ENCODE data around the gene LETM1.

Gene LETM1

GRCh38 chr4:1833307-1834046 lies 22.5 kb downstream of the LETM1 start:
- peaks cover 7 to 10% of the 10 kb centered on the region in 2 donors for H3K9me3 ChIP-seq (replicated peaks in 1 of 2; ENCODE audit: control insufficient read depth in 2 of 2, insufficient read depth in 1 of 2, low read depth in 1 of 2, low read length in 2 of 2)
- no CpG with 5 or more reads among the region's 14 CpGs for WGBS, 2 donors (ENCODE audit: extremely low coverage in 2 of 2, insufficient read length in 2 of 2, insufficient replicate concordance in 1 of 2)
- no peak overlapping the region for H2BK120ac ChIP-seq (ENCODE audit: low read depth, low read length)
- no peak overlapping the region for H4K91ac ChIP-seq (ENCODE audit: low read depth, low read length, poor library complexity)
- no peak for DNase-seq (ENCODE audit: low spot score)
- no peak overlapping the region for H3K4me3 ChIP-seq (ENCODE audit: low read length in 2 of 2)
- H3K27ac ChIP-seq (replicated peaks; ENCODE audit: low read length) = no peak overlapping the region
- H3K4ac ChIP-seq (ENCODE audit: low read length) = no peak overlapping the region
- no peaks in the 10 kb centered on the region for H3K79me1 ChIP-seq (ENCODE audit: low read depth, low read length)
- H4K8ac ChIP-seq (ENCODE audit: low read depth, low read length) = no peak overlapping the region
- H2BK15ac ChIP-seq (ENCODE audit: low read length) = peak overlapping the region; percentile 55
- H3K27me3 ChIP-seq (ENCODE audit: control insufficient read depth in 3 of 3, insufficient read depth in 3 of 3, low read depth in 1 of 3, low read length in 3 of 3) = no peaks in the 10 kb centered on the region
- H3K23ac ChIP-seq (ENCODE audit: low read depth, low read length, poor library complexity) = peak overlapping the region; percentile 83
- H2AFZ ChIP-seq (ENCODE audit: low read length) = no peak overlapping the region
- H3K9ac ChIP-seq (ENCODE audit: low read depth, low read length, poor library complexity) = no peak overlapping the region
- no peak overlapping the region for H3K14ac ChIP-seq (ENCODE audit: low read length)
- no peaks in the 10 kb centered on the region for H3K4me1 ChIP-seq (ENCODE audit: control insufficient read depth in 2 of 2, insufficient read depth in 1 of 2, low read depth in 1 of 2, low read length in 2 of 2)
- no peak overlapping the region for H2AK5ac ChIP-seq (ENCODE audit: low read depth, low read length)
- H3K18ac ChIP-seq (ENCODE audit: low read length) = no peak overlapping the region
- H2BK5ac ChIP-seq (ENCODE audit: low read length) = no peak overlapping the region
- H3K36me3 ChIP-seq (replicated peaks in 1 of 2; ENCODE audit: control insufficient read depth in 2 of 2, insufficient read depth in 2 of 2, low read length in 2 of 2) = peaks cover 31 to 88% of the 10 kb centered on the region in 2 donors
- H2BK12ac ChIP-seq (ENCODE audit: low read length) = no peak overlapping the region
- no peak overlapping the region for H3K4me2 ChIP-seq (ENCODE audit: insufficient read depth, low read length, poor library complexity, severe bottlenecking)

- no CpG with 5 or more reads among the region's 18 CpGs for WGBS, 2 donors (ENCODE audit: extremely low coverage in 2 of 2, insufficient read length in 2 of 2, insufficient replicate concordance in 1 of 2)
- Histone ChIP-seq H3K4me2 (ENCODE audit: insufficient read depth, low read length, poor library complexity, severe bottlenecking) (no peak overlapping the region), H2AK5ac (ENCODE audit: low read depth, low read length) (no peak overlapping the region), H4K8ac (ENCODE audit: low read depth, low read length) (no peak overlapping the region), H3K36me3 (replicated peaks in 1 of 2; ENCODE audit: control insufficient read depth in 2 of 2, insufficient read depth in 2 of 2, low read length in 2 of 2) (peaks cover 31 to 80% of the 10 kb centered on the region in 2 donors), H3K9ac (ENCODE audit: low read depth, low read length, poor library complexity) (no peak overlapping the region), H3K4me3 (ENCODE audit: low read length in 2 of 2) (no peak overlapping the region), H3K4me1 (ENCODE audit: control insufficient read depth in 2 of 2, insufficient read depth in 1 of 2, low read depth in 1 of 2, low read length in 2 of 2) (no peaks in the 10 kb centered on the region), H2BK5ac (ENCODE audit: low read length) (no peak overlapping the region), H2BK15ac (ENCODE audit: low read length) (no peak overlapping the region), H3K18ac (ENCODE audit: low read length) (no peak overlapping the region), H3K23ac (ENCODE audit: low read depth, low read length, poor library complexity) (no peak overlapping the region), H2AFZ (ENCODE audit: low read length) (no peak overlapping the region), H3K9me3 (replicated peaks in 1 of 2; ENCODE audit: control insufficient read depth in 2 of 2, insufficient read depth in 1 of 2, low read depth in 1 of 2, low read length in 2 of 2) (peaks cover 7 to 10% of the 10 kb centered on the region in 2 donors), H3K4ac (ENCODE audit: low read length) (no peak overlapping the region), H3K27ac (replicated peaks; ENCODE audit: low read length) (no peak overlapping the region), H2BK12ac (ENCODE audit: low read length) (no peak overlapping the region), H4K91ac (ENCODE audit: low read depth, low read length, poor library complexity) (no peak overlapping the region), H3K79me1 (ENCODE audit: low read depth, low read length) (no peaks in the 10 kb centered on the region), H3K14ac (ENCODE audit: low read length) (no peak overlapping the region), H2BK120ac (ENCODE audit: low read depth, low read length) (no peak overlapping the region), H3K27me3 (ENCODE audit: control insufficient read depth in 3 of 3, insufficient read depth in 3 of 3, low read depth in 1 of 3, low read length in 3 of 3) (no peaks in the 10 kb centered on the region)
- DNase-seq (ENCODE audit: low spot score) = no peak
These were observed 23.3 kb downstream of the LETM1 start for GRCh38 chr4:1832690-1833089.

- Histone ChIP-seq H4K8ac (ENCODE audit: low read depth, low read length) (no peak overlapping the region), H3K4me2 (ENCODE audit: insufficient read depth, low read length, poor library complexity, severe bottlenecking) (no peak overlapping the region), H4K91ac (ENCODE audit: low read depth, low read length, poor library complexity) (no peak overlapping the region), H3K14ac (ENCODE audit: low read length) (no peak overlapping the region), H3K9ac (ENCODE audit: low read depth, low read length, poor library complexity) (no peak overlapping the region), H2BK5ac (ENCODE audit: low read length) (no peak overlapping the region), H3K27ac (replicated peaks; ENCODE audit: low read length) (no peak overlapping the region), H3K27me3 (ENCODE audit: control insufficient read depth in 3 of 3, insufficient read depth in 3 of 3, low read depth in 1 of 3, low read length in 3 of 3) (no peaks in the 10 kb centered on the region), H2BK15ac (ENCODE audit: low read length) (no peak overlapping the region), H2AFZ (ENCODE audit: low read length) (no peak overlapping the region), H3K9me3 (replicated peaks in 1 of 2; ENCODE audit: control insufficient read depth in 2 of 2, insufficient read depth in 1 of 2, low read depth in 1 of 2, low read length in 2 of 2) (peaks cover 7 to 10% of the 10 kb centered on the region in 2 donors), H3K4ac (ENCODE audit: low read length) (no peak overlapping the region), H3K36me3 (replicated peaks in 1 of 2; ENCODE audit: control insufficient read depth in 2 of 2, insufficient read depth in 2 of 2, low read length in 2 of 2) (peaks cover 34 to 75% of the 10 kb centered on the region in 2 donors), H3K79me1 (ENCODE audit: low read depth, low read length) (no peaks in the 10 kb centered on the region), H2BK120ac (ENCODE audit: low read depth, low read length) (no peak overlapping the region), H3K18ac (ENCODE audit: low read length) (no peak overlapping the region), H3K4me3 (ENCODE audit: low read length in 2 of 2) (no peak overlapping the region), H2AK5ac (ENCODE audit: low read depth, low read length) (no peak overlapping the region), H2BK12ac (ENCODE audit: low read length) (no peak overlapping the region), H3K23ac (ENCODE audit: low read depth, low read length, poor library complexity) (no peak overlapping the region), H3K4me1 (ENCODE audit: control insufficient read depth in 2 of 2, insufficient read depth in 1 of 2, low read depth in 1 of 2, low read length in 2 of 2) (peaks cover 0 to 5% of the 10 kb centered on the region in 2 donors)
- no CpG with 5 or more reads among the region's 8 CpGs for WGBS, 2 donors (ENCODE audit: extremely low coverage in 2 of 2, insufficient read length in 2 of 2, insufficient replicate concordance in 1 of 2)
- no peak for DNase-seq (ENCODE audit: low spot score)
These were observed 24.6 kb downstream of the LETM1 start for GRCh38 chr4:1831331-1831730.

- Histone ChIP-seq H3K4me2 (ENCODE audit: insufficient read depth, low read length, poor library complexity, severe bottlenecking) (no peak overlapping the region), H3K23ac (ENCODE audit: low read depth, low read length, poor library complexity) (peak overlapping the region; percentile 73), H2BK5ac (ENCODE audit: low read length) (no peak overlapping the region), H2AFZ (ENCODE audit: low read length) (no peak overlapping the region), H4K91ac (ENCODE audit: low read depth, low read length, poor library complexity) (no peak overlapping the region), H3K4me1 (ENCODE audit: control insufficient read depth in 2 of 2, insufficient read depth in 1 of 2, low read depth in 1 of 2, low read length in 2 of 2) (peaks cover 0 to 6% of the 10 kb centered on the region in 2 donors), H3K9ac (ENCODE audit: low read depth, low read length, poor library complexity) (no peak overlapping the region), H2BK15ac (ENCODE audit: low read length) (no peak overlapping the region), H2AK5ac (ENCODE audit: low read depth, low read length) (no peak overlapping the region), H3K4ac (ENCODE audit: low read length) (no peak overlapping the region), H3K18ac (ENCODE audit: low read length) (no peak overlapping the region), H3K36me3 (replicated peaks in 1 of 2; ENCODE audit: control insufficient read depth in 2 of 2, insufficient read depth in 2 of 2, low read length in 2 of 2) (peaks cover 32 to 75% of the 10 kb centered on the region in 2 donors), H2BK120ac (ENCODE audit: low read depth, low read length) (no peak overlapping the region), H3K14ac (ENCODE audit: low read length) (peak overlapping the region; percentile 21), H3K9me3 (replicated peaks in 1 of 2; ENCODE audit: control insufficient read depth in 2 of 2, insufficient read depth in 1 of 2, low read depth in 1 of 2, low read length in 2 of 2) (peaks cover 7 to 10% of the 10 kb centered on the region in 2 donors), H3K27ac (replicated peaks; ENCODE audit: low read length) (no peak overlapping the region), H3K79me1 (ENCODE audit: low read depth, low read length) (no peaks in the 10 kb centered on the region), H3K4me3 (ENCODE audit: low read length in 2 of 2) (peak overlapping the region in 1 of 2 donors; percentile 59), H2BK12ac (ENCODE audit: low read length) (no peak overlapping the region), H3K27me3 (ENCODE audit: control insufficient read depth in 3 of 3, insufficient read depth in 3 of 3, low read depth in 1 of 3, low read length in 3 of 3) (no peaks in the 10 kb centered on the region), H4K8ac (ENCODE audit: low read depth, low read length) (no peak overlapping the region)
- no CpG with 5 or more reads among the region's 8 CpGs for WGBS, 2 donors (ENCODE audit: extremely low coverage in 2 of 2, insufficient read length in 2 of 2, insufficient replicate concordance in 1 of 2)
- DNase-seq (ENCODE audit: low spot score) = no peak
These were observed 25.2 kb downstream of the LETM1 start for GRCh38 chr4:1830642-1831228.

All from neuronal stem cell (in vitro differentiated cells).